HG03457 (cell line): ENCODE data around the gene TBXAS1.

Source experiments
- ATAC-seq: cut with Tn5 transposase; IDR thresholded peaks from one replicate; pipeline ENCODE4 v1.9.1; 2021; ENCODE audit warnings: moderate number of reproducible peaks; ENCODE audit not compliant: unreplicated experiment

TBXAS1 gene

GRCh38 chr7:139829025-139829774 is at the start of gene TBXAS1:
Gene TBXAS1, plus strand, starts transcription at chr7:139829264. Its CDS starts 127 bp downstream, at chr7:139829391.
- no peak for ATAC-seq

GRCh38 chr7:139782932-139783331 is 46.1 kb upstream of the TBXAS1 start:
- no peak for ATAC-seq

- ATAC-seq: no peak
Measured at GRCh38 chr7:139783647-139784385, 45.2 kb upstream of the TBXAS1 start.

- no peak for ATAC-seq
Measured at GRCh38 chr7:139784648-139785047, 44.4 kb upstream of the TBXAS1 start.

- ATAC-seq: no peak
Measured at GRCh38 chr7:139791316-139791715, 37.7 kb upstream of the TBXAS1 start.

GRCh38 chr7:139797607-139798006 is 31.5 kb upstream of the TBXAS1 start:
- ATAC-seq: no peak

GRCh38 chr7:139798221-139798620 is 30.8 kb upstream of the TBXAS1 start:
- no peak for ATAC-seq

GRCh38 chr7:139798892-139799291 is 30.2 kb upstream of the TBXAS1 start:
- no peak for ATAC-seq

GRCh38 chr7:139799586-139799985 is 29.5 kb upstream of the TBXAS1 start:
- no peak for ATAC-seq

- no peak for ATAC-seq
Measured at GRCh38 chr7:139804571-139804970, 24.5 kb upstream of the TBXAS1 start.

- ATAC-seq: no peak
Measured at GRCh38 chr7:139807009-139807408, 22.1 kb upstream of the TBXAS1 start.

- no peak for ATAC-seq
Measured at GRCh38 chr7:139808427-139808826, 20.6 kb upstream of the TBXAS1 start.

GRCh38 chr7:139808846-139809442 is 20.1 kb upstream of the TBXAS1 start:
- no peak for ATAC-seq

GRCh38 chr7:139811066-139811465 is 18.0 kb upstream of the TBXAS1 start:
- no peak for ATAC-seq

GRCh38 chr7:139813151-139813550 is 15.9 kb upstream of the TBXAS1 start:
- no peak for ATAC-seq

- ATAC-seq: no peak
Measured at GRCh38 chr7:139813689-139814088, 15.4 kb upstream of the TBXAS1 start.

- ATAC-seq: no peak
Measured at GRCh38 chr7:139817249-139817648, 11.8 kb upstream of the TBXAS1 start.

- no peak for ATAC-seq
Measured at GRCh38 chr7:139820089-139820488, 9.0 kb upstream of the TBXAS1 start.

- no peak for ATAC-seq
Measured at GRCh38 chr7:139821349-139822105, 7.5 kb upstream of the TBXAS1 start.

GRCh38 chr7:139822855-139823254 is 6.2 kb upstream of the TBXAS1 start:
- no peak for ATAC-seq

GRCh38 chr7:139823959-139824521 is 5.0 kb upstream of the TBXAS1 start:
- ATAC-seq: no peak
